ENCODE data around the gene SLC9A9.
A peak's percentile ranks its signal among the peaks of the same experiment; 100 is the strongest.

SLC9A9 gene

GRCh38 chr3:143533391-143533790 is 314.9 kb downstream of the SLC9A9 start:
- no peak overlapping the region for H3K4me3 ChIP-seq (ENCODE audit: low read length)
- no peak overlapping the region for H3K56ac ChIP-seq (ENCODE audit: low read length)
- H3K4ac ChIP-seq (ENCODE audit: low read depth, low read length) = no peak overlapping the region
- H3K4me2 ChIP-seq (ENCODE audit: low read length) = no peak overlapping the region
- no peaks in the 10 kb centered on the region for H3K36me3 ChIP-seq (ENCODE audit: control insufficient read depth, insufficient read depth, low read length)
- H3K23ac ChIP-seq (ENCODE audit: low read length) = no peak overlapping the region
- H3K9ac ChIP-seq (ENCODE audit: low read length) = no peak overlapping the region
- no peak overlapping the region for H2BK120ac ChIP-seq (ENCODE audit: low read depth, low read length)
- no peak overlapping the region for H4K8ac ChIP-seq (ENCODE audit: low read depth, low read length)
- H3K27ac ChIP-seq (ENCODE audit: low read depth, low read length) = no peak overlapping the region
- no peak overlapping the region for H2BK5ac ChIP-seq (ENCODE audit: low read length)
- H2AK5ac ChIP-seq (ENCODE audit: low read length) = no peak overlapping the region
- no peak overlapping the region for H4K5ac ChIP-seq (ENCODE audit: low read length)
- no peaks in the 10 kb centered on the region for H3K79me2 ChIP-seq (ENCODE audit: control insufficient read depth, insufficient read depth, low read length)
- no peak for DNase-seq
- no peak overlapping the region for H2BK15ac ChIP-seq (replicated peaks; ENCODE audit: low read depth)
- H3K27me3 ChIP-seq (ENCODE audit: insufficient read depth, low read length, poor library complexity) = no peaks in the 10 kb centered on the region
- H3K4me1 ChIP-seq (ENCODE audit: control insufficient read depth, low read depth, low read length) = no peaks in the 10 kb centered on the region
- no peaks in the 10 kb centered on the region for H3K79me1 ChIP-seq (ENCODE audit: low read length)
- H3K18ac ChIP-seq (ENCODE audit: low read length) = no peak overlapping the region

GRCh38 chr3:143532091-143532490 is 316.2 kb downstream of the SLC9A9 start:
- no peak overlapping the region for H4K5ac ChIP-seq (ENCODE audit: low read length)
- H3K9ac ChIP-seq (ENCODE audit: low read length) = no peak overlapping the region
- H2AK5ac ChIP-seq (ENCODE audit: low read length) = no peak overlapping the region
- H2BK120ac ChIP-seq (ENCODE audit: low read depth, low read length) = no peak overlapping the region
- no peaks in the 10 kb centered on the region for H3K27me3 ChIP-seq (ENCODE audit: insufficient read depth, low read length, poor library complexity)
- no CpG with 5 or more reads among the region's 1 CpG for WGBS (ENCODE audit: extremely low coverage, insufficient coverage, low lambda C conversion rate)
- H3K4ac ChIP-seq (ENCODE audit: low read depth, low read length) = no peak overlapping the region
- no peak overlapping the region for H2BK5ac ChIP-seq (ENCODE audit: low read length)
- H2BK15ac ChIP-seq (replicated peaks; ENCODE audit: low read depth) = no peak overlapping the region
- no peaks in the 10 kb centered on the region for H3K79me2 ChIP-seq (ENCODE audit: control insufficient read depth, insufficient read depth, low read length)
- H3K36me3 ChIP-seq (ENCODE audit: control insufficient read depth, insufficient read depth, low read length) = no peaks in the 10 kb centered on the region
- H3K23ac ChIP-seq (ENCODE audit: low read length) = no peak overlapping the region
- no peak overlapping the region for H4K8ac ChIP-seq (ENCODE audit: low read depth, low read length)
- H3K56ac ChIP-seq (ENCODE audit: low read length) = no peak overlapping the region
- no peak overlapping the region for H3K18ac ChIP-seq (ENCODE audit: low read length)
- DNase-seq = no peak
- H3K4me1 ChIP-seq (ENCODE audit: control insufficient read depth, low read depth, low read length) = no peaks in the 10 kb centered on the region
- no peaks in the 10 kb centered on the region for H3K79me1 ChIP-seq (ENCODE audit: low read length)
- H3K4me2 ChIP-seq (ENCODE audit: low read length) = no peak overlapping the region
- no peak overlapping the region for H3K4me3 ChIP-seq (ENCODE audit: low read length)
- H3K27ac ChIP-seq (ENCODE audit: low read depth, low read length) = no peak overlapping the region

GRCh38 chr3:143531101-143531500 is 317.2 kb downstream of the SLC9A9 start:
- H3K4ac ChIP-seq (ENCODE audit: low read depth, low read length) = no peak overlapping the region
- DNase-seq = no peak
- no peak overlapping the region for H3K23ac ChIP-seq (ENCODE audit: low read length)
- no peak overlapping the region for H3K27ac ChIP-seq (ENCODE audit: low read depth, low read length)
- H2AK5ac ChIP-seq (ENCODE audit: low read length) = no peak overlapping the region
- WGBS (ENCODE audit: extremely low coverage, insufficient coverage, low lambda C conversion rate) = no CpG with 5 or more reads among the region's 1 CpG
- H3K4me1 ChIP-seq (ENCODE audit: control insufficient read depth, low read depth, low read length) = no peaks in the 10 kb centered on the region
- no peak overlapping the region for H2BK15ac ChIP-seq (replicated peaks; ENCODE audit: low read depth)
- H3K4me3 ChIP-seq (ENCODE audit: low read length) = no peak overlapping the region
- no peak overlapping the region for H3K4me2 ChIP-seq (ENCODE audit: low read length)
- no peaks in the 10 kb centered on the region for H3K27me3 ChIP-seq (ENCODE audit: insufficient read depth, low read length, poor library complexity)
- H2BK5ac ChIP-seq (ENCODE audit: low read length) = no peak overlapping the region
- H3K79me2 ChIP-seq (ENCODE audit: control insufficient read depth, insufficient read depth, low read length) = no peaks in the 10 kb centered on the region
- H3K9ac ChIP-seq (ENCODE audit: low read length) = no peak overlapping the region
- H4K8ac ChIP-seq (ENCODE audit: low read depth, low read length) = no peak overlapping the region
- H2BK120ac ChIP-seq (ENCODE audit: low read depth, low read length) = no peak overlapping the region
- no peaks in the 10 kb centered on the region for H3K79me1 ChIP-seq (ENCODE audit: low read length)
- H3K18ac ChIP-seq (ENCODE audit: low read length) = no peak overlapping the region
- H3K56ac ChIP-seq (ENCODE audit: low read length) = no peak overlapping the region
- H3K36me3 ChIP-seq (ENCODE audit: control insufficient read depth, insufficient read depth, low read length) = no peaks in the 10 kb centered on the region
- no peak overlapping the region for H4K5ac ChIP-seq (ENCODE audit: low read length)

- H2AK5ac ChIP-seq (ENCODE audit: low read length) = no peak overlapping the region
- no peak overlapping the region for H3K27ac ChIP-seq (ENCODE audit: low read depth, low read length)
- H3K27me3 ChIP-seq (ENCODE audit: insufficient read depth, low read length, poor library complexity) = no peaks in the 10 kb centered on the region
- H4K5ac ChIP-seq (ENCODE audit: low read length) = no peak overlapping the region
- H3K9ac ChIP-seq (ENCODE audit: low read length) = no peak overlapping the region
- DNase-seq = no peak
- H3K18ac ChIP-seq (ENCODE audit: low read length) = no peak overlapping the region
- no CpG with 5 or more reads among the region's 3 CpGs for WGBS (ENCODE audit: extremely low coverage, insufficient coverage, low lambda C conversion rate)
- H2BK5ac ChIP-seq (ENCODE audit: low read length) = no peak overlapping the region
- no peak overlapping the region for H3K23ac ChIP-seq (ENCODE audit: low read length)
- no peaks in the 10 kb centered on the region for H3K79me2 ChIP-seq (ENCODE audit: control insufficient read depth, insufficient read depth, low read length)
- no peak overlapping the region for H3K4me2 ChIP-seq (ENCODE audit: low read length)
- H3K56ac ChIP-seq (ENCODE audit: low read length) = no peak overlapping the region
- H2BK15ac ChIP-seq (replicated peaks; ENCODE audit: low read depth) = no peak overlapping the region
- no peaks in the 10 kb centered on the region for H3K79me1 ChIP-seq (ENCODE audit: low read length)
- H3K4me3 ChIP-seq (ENCODE audit: low read length) = no peak overlapping the region
- H3K36me3 ChIP-seq (ENCODE audit: control insufficient read depth, insufficient read depth, low read length) = no peaks in the 10 kb centered on the region
- no peaks in the 10 kb centered on the region for H3K4me1 ChIP-seq (ENCODE audit: control insufficient read depth, low read depth, low read length)
- no peak overlapping the region for H3K4ac ChIP-seq (ENCODE audit: low read depth, low read length)
- H2BK120ac ChIP-seq (ENCODE audit: low read depth, low read length) = no peak overlapping the region
- no peak overlapping the region for H4K8ac ChIP-seq (ENCODE audit: low read depth, low read length)
Observed at GRCh38 chr3:143529798-143530197, 318.5 kb downstream of the SLC9A9 start.

GRCh38 chr3:143529018-143529478 is 319.2 kb downstream of the SLC9A9 start:
- Histone ChIP-seq H4K8ac (ENCODE audit: low read depth, low read length) (no peak overlapping the region), H2BK5ac (ENCODE audit: low read length) (no peak overlapping the region), H3K79me2 (ENCODE audit: control insufficient read depth, insufficient read depth, low read length) (no peaks in the 10 kb centered on the region), H3K4me1 (ENCODE audit: control insufficient read depth, low read depth, low read length) (no peaks in the 10 kb centered on the region), H3K4ac (ENCODE audit: low read depth, low read length) (no peak overlapping the region), H3K23ac (ENCODE audit: low read length) (no peak overlapping the region), H3K9ac (ENCODE audit: low read length) (no peak overlapping the region), H3K27ac (ENCODE audit: low read depth, low read length) (no peak overlapping the region), H2AK5ac (ENCODE audit: low read length) (no peak overlapping the region), H3K18ac (ENCODE audit: low read length) (no peak overlapping the region), H3K56ac (ENCODE audit: low read length) (no peak overlapping the region), H3K27me3 (ENCODE audit: insufficient read depth, low read length, poor library complexity) (no peaks in the 10 kb centered on the region), H3K36me3 (ENCODE audit: control insufficient read depth, insufficient read depth, low read length) (no peaks in the 10 kb centered on the region), H3K79me1 (ENCODE audit: low read length) (no peaks in the 10 kb centered on the region), H2BK15ac (replicated peaks; ENCODE audit: low read depth) (no peak overlapping the region), H3K4me3 (ENCODE audit: low read length) (no peak overlapping the region), H3K4me2 (ENCODE audit: low read length) (no peak overlapping the region), H4K5ac (ENCODE audit: low read length) (no peak overlapping the region), H2BK120ac (ENCODE audit: low read depth, low read length) (no peak overlapping the region)
- DNase-seq = no peak
- no CpG with 5 or more reads among the region's 5 CpGs for WGBS (ENCODE audit: extremely low coverage, insufficient coverage, low lambda C conversion rate)

GRCh38 chr3:143526011-143526545 is 322.2 kb downstream of the SLC9A9 start:
- Histone ChIP-seq H2BK15ac (replicated peaks; ENCODE audit: low read depth) (no peak overlapping the region), H3K4ac (ENCODE audit: low read depth, low read length) (no peak overlapping the region), H3K9ac (ENCODE audit: low read length) (no peak overlapping the region), H2BK5ac (ENCODE audit: low read length) (no peak overlapping the region), H3K27ac (ENCODE audit: low read depth, low read length) (no peak overlapping the region), H2BK120ac (ENCODE audit: low read depth, low read length) (no peak overlapping the region), H3K4me1 (ENCODE audit: control insufficient read depth, low read depth, low read length) (no peaks in the 10 kb centered on the region), H4K5ac (ENCODE audit: low read length) (no peak overlapping the region), H3K4me3 (ENCODE audit: low read length) (no peak overlapping the region), H3K56ac (ENCODE audit: low read length) (no peak overlapping the region), H3K36me3 (ENCODE audit: control insufficient read depth, insufficient read depth, low read length) (no peaks in the 10 kb centered on the region), H3K27me3 (ENCODE audit: insufficient read depth, low read length, poor library complexity) (no peaks in the 10 kb centered on the region), H3K23ac (ENCODE audit: low read length) (no peak overlapping the region), H3K18ac (ENCODE audit: low read length) (no peak overlapping the region), H3K4me2 (ENCODE audit: low read length) (no peak overlapping the region), H2AK5ac (ENCODE audit: low read length) (no peak overlapping the region), H3K79me2 (ENCODE audit: control insufficient read depth, insufficient read depth, low read length) (no peaks in the 10 kb centered on the region), H3K79me1 (ENCODE audit: low read length) (no peaks in the 10 kb centered on the region), H4K8ac (ENCODE audit: low read depth, low read length) (no peak overlapping the region)
- DNase-seq = peak; percentile 13
- no CpG with 5 or more reads among the region's 1 CpG for WGBS (ENCODE audit: extremely low coverage, insufficient coverage, low lambda C conversion rate)
